ENCODE data around the gene RALGAPB.

DNA sequence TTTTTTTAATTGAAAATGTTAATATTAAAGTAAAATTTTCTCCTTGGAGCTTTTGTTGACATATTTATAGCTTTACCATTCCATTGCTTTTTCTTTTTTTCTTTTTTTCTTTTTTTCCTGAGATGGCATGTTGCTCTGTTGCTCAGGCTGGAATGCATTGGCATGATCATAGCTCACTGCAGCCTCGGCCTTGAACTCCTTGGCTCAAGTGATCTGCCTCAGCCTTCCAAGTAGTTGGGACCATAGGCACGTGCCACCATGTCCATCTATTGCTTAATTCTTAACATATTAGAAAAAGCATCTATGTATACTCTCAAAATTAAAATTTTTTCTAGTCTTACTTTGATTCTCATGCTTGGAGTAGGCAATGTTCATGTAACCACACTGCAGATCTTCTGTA lies 43.0 kb downstream of the RALGAPB start:
- TF ChIP-seq, protein P1, sequence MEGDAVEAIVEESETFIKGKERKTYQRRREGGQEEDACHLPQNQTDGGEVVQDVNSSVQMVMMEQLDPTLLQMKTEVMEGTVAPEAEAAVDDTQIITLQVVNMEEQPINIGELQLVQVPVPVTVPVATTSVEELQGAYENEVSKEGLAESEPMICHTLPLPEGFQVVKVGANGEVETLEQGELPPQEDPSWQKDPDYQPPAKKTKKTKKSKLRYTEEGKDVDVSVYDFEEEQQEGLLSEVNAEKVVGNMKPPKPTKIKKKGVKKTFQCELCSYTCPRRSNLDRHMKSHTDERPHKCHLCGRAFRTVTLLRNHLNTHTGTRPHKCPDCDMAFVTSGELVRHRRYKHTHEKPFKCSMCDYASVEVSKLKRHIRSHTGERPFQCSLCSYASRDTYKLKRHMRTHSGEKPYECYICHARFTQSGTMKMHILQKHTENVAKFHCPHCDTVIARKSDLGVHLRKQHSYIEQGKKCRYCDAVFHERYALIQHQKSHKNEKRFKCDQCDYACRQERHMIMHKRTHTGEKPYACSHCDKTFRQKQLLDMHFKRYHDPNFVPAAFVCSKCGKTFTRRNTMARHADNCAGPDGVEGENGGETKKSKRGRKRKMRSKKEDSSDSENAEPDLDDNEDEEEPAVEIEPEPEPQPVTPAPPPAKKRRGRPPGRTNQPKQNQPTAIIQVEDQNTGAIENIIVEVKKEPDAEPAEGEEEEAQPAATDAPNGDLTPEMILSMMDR (IDR thresholded peaks at IDR 0.05; ENCODE audit: insufficient read depth, low read length, poor library complexity, severe bottlenecking) = no peak
- no peak for TF ChIP-seq EZH2phosphoT487 (conservative IDR thresholded peaks at IDR 0.05; ENCODE audit: low read length)
